Measurements from ENCODE around the gene BTAF1. TPM values are rescaled to one million over a fixed set of nuclear protein-coding genes. Genes with fewer than 3 reads are reported as not detected.
A peak's percentile ranks its signal among the peaks of the same experiment; 100 is the strongest.
"Not testable (repeated sequence)": the region's sequence is repeated elsewhere in the genome, so short reads cannot be mapped to it uniquely, and the experiment has no call there.

Gene BTAF1
- total and polyA plus RNA-seq, 7 donors = 4.5 to 14.7 (median 9.8) TPM

- Histone ChIP-seq H3K27me3 (ENCODE audit: insufficient read depth in 3 of 3, low read length in 2 of 3) (no peaks in the 10 kb centered on the region), H3K4me3 (peak overlapping the region; percentile 77), H3K4me1 (peaks cover 12% of the 10 kb centered on the region), H3K9me3 (no peaks in the 10 kb centered on the region), H3K36me3 (ENCODE audit: insufficient read depth in 1 of 2, low read depth in 1 of 2) (no peaks in the 10 kb centered on the region), H3K27ac (no peak overlapping the region)
- no peak for ATAC-seq
- WGBS, 3 donors = 21 to 24% (median 21%) methylated on average over 6 of the region's 6 CpGs
- no peak for DNase-seq
- no peak for TF ChIP-seq CTCF (IDR thresholded peaks at IDR 0.05)
- intact Hi-C loops (cut with DNase I) = no loop called here
Observed at GRCh38 chr10:91886954-91887271, 36.7 kb upstream of the BTAF1 start.

GRCh38 chr10:91887272-91888076, 36.1 kb upstream of the BTAF1 start:
- ATAC-seq (peak; percentile 45 to 69 (median 60)), DNase-seq (peak; percentile 33 to 57)
- H3K36me3 ChIP-seq (ENCODE audit: insufficient read depth in 1 of 2, low read depth in 1 of 2) = no peaks in the 10 kb centered on the region
- 0 to 1% (median 1%) methylated on average over 59 of the region's 59 CpGs for WGBS, 3 donors
- no peaks in the 10 kb centered on the region for H3K9me3 ChIP-seq
- H3K4me1 ChIP-seq = peaks cover 12% of the 10 kb centered on the region
- peak overlapping the region; percentile 77 for H3K4me3 ChIP-seq
- H3K27ac ChIP-seq = no peak overlapping the region
- TF ChIP-seq CTCF (IDR thresholded peaks at IDR 0.05) = no peak
- intact Hi-C loops (cut with DNase I) = no loop called here
- no peaks in the 10 kb centered on the region for H3K27me3 ChIP-seq (ENCODE audit: insufficient read depth in 3 of 3, low read length in 2 of 3)

- H3K9me3 ChIP-seq = no peaks in the 10 kb centered on the region
- H3K4me3 ChIP-seq = no peak overlapping the region
- H3K27me3 ChIP-seq (ENCODE audit: insufficient read depth in 3 of 3, low read length in 2 of 3) = no peaks in the 10 kb centered on the region
- intact Hi-C loops (cut with DNase I) = loop anchor here in 1 of 2 donors (10.0 kb wide), 1 partner anchor 147 kb away; no protein-coding TSS in a partner anchor
- no peak for TF ChIP-seq CTCF (IDR thresholded peaks at IDR 0.05)
- ATAC-seq (no peak), DNase-seq (no peak)
- WGBS, 3 donors = 87 to 100% (median 94%) methylated on average over 1 of the region's 1 CpG
- H3K36me3 ChIP-seq (ENCODE audit: insufficient read depth in 1 of 2, low read depth in 1 of 2) = no peaks in the 10 kb centered on the region
- H3K27ac ChIP-seq = no peak overlapping the region
- H3K4me1 ChIP-seq = peaks cover 6% of the 10 kb centered on the region
Observed at GRCh38 chr10:91891125-91892001, 32.2 kb upstream of the BTAF1 start.

- Histone ChIP-seq H3K36me3 (ENCODE audit: insufficient read depth in 1 of 2, low read depth in 1 of 2) (no peaks in the 10 kb centered on the region), H3K27me3 (ENCODE audit: insufficient read depth in 3 of 3, low read length in 2 of 3) (no peaks in the 10 kb centered on the region), H3K27ac (no peak overlapping the region), H3K4me3 (no peak overlapping the region), H3K4me1 (no peaks in the 10 kb centered on the region), H3K9me3 (no peaks in the 10 kb centered on the region)
- no peak for ATAC-seq
- no peak for DNase-seq
- WGBS, 3 donors = 92 to 98% (median 94%) methylated on average over 2 of the region's 2 CpGs
- intact Hi-C loops (cut with DNase I) = loop anchor here in 1 of 2 donors (10.0 kb wide), 1 partner anchor 148 kb away; no protein-coding TSS in a partner anchor
- no peak for TF ChIP-seq CTCF (IDR thresholded peaks at IDR 0.05)
Observed at GRCh38 chr10:91893051-91893450, 30.5 kb upstream of the BTAF1 start.

GRCh38 chr10:91894261-91894685, 29.3 kb upstream of the BTAF1 start:
- 86 to 90% (median 89%) methylated on average over 14 of the region's 14 CpGs for WGBS, 3 donors
- DNase-seq; ATAC-seq; H3K9me3 ChIP-seq; H3K4me3 ChIP-seq; H3K27me3 ChIP-seq (ENCODE audit: insufficient read depth in 3 of 3, low read length in 2 of 3); H3K27ac ChIP-seq; H3K4me1 ChIP-seq; H3K36me3 ChIP-seq (ENCODE audit: insufficient read depth in 1 of 2, low read depth in 1 of 2): not testable (repeated sequence)
- intact Hi-C loops (cut with DNase I) = loop anchor here in 1 of 2 donors (10.0 kb wide), 1 partner anchor 149 kb away; no protein-coding TSS in a partner anchor
